NCI-H1105 treated with DMSO at 0.1 percent for 48 hours (cell line): ENCODE data around the gene SUGP2.

Experiments
- DNase-seq: peaks from one replicate; lab custom pipeline; 2025; lab: John Stamatoyannopoulos, UW

The SUGP2 gene

GRCh38 chr19:19059018-19059836 lies 25.9 kb upstream of the SUGP2 start:
- DNase-seq = no peak

DNA sequence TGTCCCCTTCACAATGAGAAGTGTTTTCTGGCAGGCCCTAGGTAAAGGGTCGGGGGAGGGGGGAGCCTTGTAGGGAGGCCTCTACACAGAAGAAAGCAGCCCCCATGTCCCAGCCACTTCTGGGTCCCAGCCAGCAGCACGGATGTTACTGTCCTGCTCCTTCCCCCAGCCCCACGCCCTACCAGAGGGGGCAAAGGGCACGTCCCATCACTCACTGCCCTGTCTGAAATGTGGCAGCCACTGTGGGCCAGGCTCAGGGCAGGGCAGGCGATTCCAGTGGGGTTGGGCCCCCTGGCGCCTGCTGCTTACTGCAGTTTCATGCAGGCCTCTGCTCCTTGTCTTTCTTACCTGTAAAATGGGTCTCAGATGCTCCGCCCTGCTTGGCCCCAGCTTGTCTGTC lies 24.4 kb upstream of the SUGP2 start:
- DNase-seq = no peak

DNA sequence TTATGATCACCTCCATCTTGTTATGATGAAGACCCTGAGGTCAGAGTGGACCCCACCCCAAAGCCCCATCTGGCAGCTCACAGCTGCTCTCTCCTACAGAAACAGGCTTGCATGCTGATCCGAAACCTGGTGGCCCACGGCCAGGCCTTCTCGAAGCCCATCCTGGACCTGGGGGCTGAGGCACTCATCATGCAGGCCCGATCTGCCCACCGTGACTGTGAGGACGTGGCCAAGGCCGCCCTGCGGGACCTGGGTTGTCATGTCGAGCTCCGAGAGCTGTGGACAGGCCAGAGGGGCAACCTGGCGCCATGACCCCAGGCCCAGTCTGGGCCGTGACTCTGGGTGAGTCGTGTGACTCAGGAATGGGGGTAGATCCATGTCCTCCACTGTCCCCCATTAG lies 24.0 kb upstream of the SUGP2 start:
- DNase-seq = no peak

GRCh38 chr19:19056636-19057275 lies 23.4 kb upstream of the SUGP2 start:
- no peak for DNase-seq

DNA sequence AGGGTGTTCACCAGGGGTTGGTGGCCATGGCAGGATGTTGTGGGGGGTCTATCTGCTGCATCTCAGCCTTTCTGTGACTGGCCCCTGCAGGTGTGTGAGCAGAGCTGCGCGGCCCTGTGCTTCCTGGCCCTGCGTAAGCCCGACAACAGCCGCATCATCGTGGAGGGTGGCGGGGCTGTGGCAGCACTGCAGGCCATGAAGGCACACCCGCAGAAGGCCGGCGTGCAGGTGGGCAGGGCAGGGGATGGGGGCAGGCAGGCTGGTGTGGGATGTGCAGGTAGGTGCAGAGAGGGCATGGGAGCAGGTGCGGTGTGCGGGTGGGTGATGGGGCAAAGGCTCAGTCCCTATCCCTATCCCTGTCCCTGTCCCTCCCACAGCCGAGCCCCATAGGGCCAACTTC lies 22.4 kb upstream of the SUGP2 start:
- DNase-seq = no peak

- DNase-seq = no peak
Observed at GRCh38 chr19:19054939-19055440, 21.7 kb upstream of the SUGP2 start.

- DNase-seq = no peak
Observed at GRCh38 chr19:19054315-19054938, 21.1 kb upstream of the SUGP2 start.

- DNase-seq = peak; percentile 6
Observed at GRCh38 chr19:19053508-19054314, 20.4 kb upstream of the SUGP2 start.

DNA sequence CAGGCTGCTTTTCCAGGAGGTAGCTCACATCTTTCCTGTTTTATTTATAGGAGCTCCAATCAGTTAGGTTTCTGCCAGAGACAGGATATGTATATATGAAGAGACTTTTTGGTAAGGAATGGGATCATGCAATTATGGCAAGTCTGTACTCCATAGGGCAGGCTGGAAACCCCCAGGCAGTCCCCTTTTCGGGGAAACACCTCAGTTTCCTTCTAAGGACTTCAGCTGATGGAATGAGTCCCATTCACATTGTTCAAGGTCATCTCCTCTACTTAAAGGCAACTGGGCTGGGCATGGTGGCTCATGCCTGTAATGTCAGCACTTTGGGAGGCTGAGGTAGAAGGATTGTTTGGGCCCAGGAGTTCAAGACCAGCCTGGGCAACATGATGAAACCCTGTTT lies 19.6 kb upstream of the SUGP2 start:
- no peak for DNase-seq

- no peak for DNase-seq
Observed at GRCh38 chr19:19051478-19052213, 18.3 kb upstream of the SUGP2 start.

GRCh38 chr19:19050731-19051130 lies 17.4 kb upstream of the SUGP2 start:
- no peak for DNase-seq

DNA sequence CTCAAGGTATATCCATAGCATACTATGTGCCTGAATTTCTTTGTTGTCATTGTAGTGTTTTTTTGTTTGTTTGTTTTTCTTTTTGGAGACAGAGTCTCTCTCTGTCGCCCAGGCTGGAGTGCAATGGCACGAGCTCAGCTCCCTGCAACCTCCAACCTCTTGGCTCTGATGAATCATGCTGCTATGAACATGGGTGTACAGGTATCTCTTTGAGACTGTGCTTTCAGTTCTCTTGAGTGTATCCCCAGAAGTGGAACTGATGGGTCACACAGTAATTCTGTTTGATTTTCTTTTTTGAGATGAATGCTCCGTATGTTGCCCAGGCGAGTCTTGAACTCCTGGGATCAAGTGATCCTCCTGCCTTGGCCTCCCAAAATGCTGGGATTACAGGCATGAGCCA lies 16.8 kb upstream of the SUGP2 start:
- no peak for DNase-seq

- no peak for DNase-seq
Observed at GRCh38 chr19:19049406-19049805, 16.1 kb upstream of the SUGP2 start.

DNA sequence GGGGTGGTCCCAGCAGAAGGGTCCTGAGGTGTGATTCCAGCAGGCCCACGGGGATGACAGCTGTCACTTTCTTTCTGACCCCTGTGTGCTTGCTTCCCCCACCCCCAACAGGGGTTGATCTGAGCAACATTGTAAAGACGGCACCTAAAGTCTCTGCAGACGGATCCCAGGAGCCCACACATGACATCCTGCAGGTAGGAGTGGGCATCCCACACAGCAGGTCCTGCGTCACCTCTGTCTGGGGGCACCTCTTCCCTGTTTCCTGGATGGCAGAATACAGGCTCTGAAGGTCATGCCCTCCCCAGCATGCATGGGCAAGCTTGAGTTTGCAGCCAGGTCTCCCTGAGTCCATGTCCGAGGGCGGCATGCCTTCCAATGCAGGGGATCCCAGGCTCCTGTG lies 10.6 kb upstream of the SUGP2 start:
- DNase-seq = no peak

DNA sequence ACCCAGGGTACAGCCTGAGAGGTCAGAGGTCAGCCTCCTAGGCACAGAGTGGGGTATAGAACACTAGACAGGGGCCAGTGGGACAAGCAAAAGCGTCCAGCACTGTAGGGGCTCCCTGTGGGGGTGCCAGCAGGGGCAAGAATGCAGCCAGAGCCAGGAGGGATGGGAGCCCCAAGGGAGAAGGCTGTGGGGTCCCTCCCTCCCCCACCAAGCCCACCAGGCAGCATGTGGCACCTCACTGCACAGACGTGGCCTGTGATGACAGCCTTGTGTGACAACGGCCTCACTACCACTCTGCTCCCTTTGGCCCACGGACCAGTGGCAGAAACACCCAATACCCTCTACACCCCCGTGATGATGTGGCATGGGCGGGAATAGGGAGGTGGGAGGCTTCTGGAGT lies 10.2 kb upstream of the SUGP2 start:
- DNase-seq = no peak

GRCh38 chr19:19042732-19043280 lies 9.5 kb upstream of the SUGP2 start:
- no peak for DNase-seq

- no peak for DNase-seq
Observed at GRCh38 chr19:19040417-19040816, 7.1 kb upstream of the SUGP2 start.

GRCh38 chr19:19039901-19040300 lies 6.6 kb upstream of the SUGP2 start:
- DNase-seq = no peak

DNA sequence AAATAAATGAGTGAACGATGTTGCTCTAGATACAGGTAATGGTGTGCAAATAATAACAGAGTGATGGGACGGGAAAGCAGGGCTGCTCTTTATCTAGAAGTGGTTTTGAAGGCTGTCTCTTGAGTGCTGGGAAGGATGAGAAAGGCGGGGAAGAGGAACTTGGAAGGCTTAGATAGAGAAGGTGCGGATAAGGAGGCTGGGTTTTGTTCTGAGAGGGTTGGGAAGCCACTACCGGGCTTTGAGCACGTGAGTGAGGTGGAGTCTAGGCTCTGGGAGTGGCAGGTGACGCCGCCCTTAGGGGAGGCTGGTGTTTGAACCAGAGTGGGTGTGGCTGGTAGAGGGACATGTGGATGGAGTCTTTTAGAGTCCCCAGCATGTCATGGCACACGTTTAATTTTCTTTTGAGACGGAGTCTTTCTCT lies 897 bp upstream of the SUGP2 start:
- peak; percentile 65 for DNase-seq

DNA sequence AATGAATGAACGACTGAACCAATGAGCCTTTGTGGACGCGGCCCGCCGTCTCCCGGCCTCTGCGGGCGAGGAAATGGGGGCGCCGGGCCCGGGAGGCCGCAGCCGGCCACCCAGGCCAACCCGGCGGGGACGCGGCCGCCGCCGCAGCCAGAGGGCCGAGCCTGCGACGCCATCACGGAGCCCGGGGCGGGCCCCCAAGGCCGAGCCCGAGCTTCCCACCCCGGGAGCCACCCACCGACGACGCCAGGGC lies 216 bp downstream of the SUGP2 start:
- no peak for DNase-seq

DNA sequence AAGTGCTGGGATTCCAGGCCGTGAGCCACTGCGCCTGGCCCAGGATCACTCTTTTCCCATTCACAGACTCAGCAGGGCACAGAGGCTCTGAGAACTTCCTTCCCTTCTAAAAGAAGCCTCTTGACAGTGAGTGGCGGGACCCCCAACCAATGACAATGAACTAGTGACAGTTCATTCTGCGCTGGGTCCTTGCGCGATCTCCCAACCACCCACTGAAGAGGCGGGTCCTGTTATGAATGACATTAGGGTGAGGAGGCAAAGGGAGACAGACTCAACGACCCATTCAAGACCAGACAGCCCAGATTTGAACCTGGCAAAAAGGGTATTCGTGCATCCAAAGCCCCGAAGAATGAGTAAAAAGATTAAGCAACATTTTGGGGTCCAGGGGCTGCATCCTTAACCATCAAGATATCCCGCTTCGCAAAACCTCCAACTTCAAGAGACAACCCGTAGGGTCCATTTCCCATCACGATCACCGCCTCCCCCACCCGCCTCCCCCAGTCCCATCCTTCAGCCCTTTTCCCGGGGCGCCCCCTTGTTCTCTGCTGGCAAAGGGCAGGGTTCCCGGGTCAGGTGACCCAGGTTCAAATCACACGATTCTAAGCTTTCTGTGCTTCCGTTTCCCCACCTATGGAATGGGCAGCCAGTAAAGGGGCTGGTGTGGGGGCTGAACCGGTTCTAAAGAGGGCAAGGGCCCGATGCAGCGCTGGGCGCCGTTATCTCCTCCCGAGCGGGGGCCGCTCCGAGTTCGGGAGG lies 719 bp downstream of the SUGP2 start:
- DNase-seq = peak; percentile 79
